HEK293T (cell line): Measurements from ENCODE around the gene HSDL1.
A peak's percentile ranks its signal among the peaks of the same experiment; 100 is the strongest.

Source experiments
- CTCF ChIA-PET: fragments of 350-600 bp; formaldehyde crosslinking; extraction: SDS; loops from one replicate; lab custom pipeline; 2021; ENCODE audit warnings: antibody characterized with exemption, inconsistent platforms; lab: Yijun Ruan, JAX
- POLR2A ChIA-PET: fragments of 350-600 bp; formaldehyde crosslinking; extraction: SDS; loops from one replicate; lab custom pipeline; 2020; ENCODE audit warnings: antibody characterized with exemption, inconsistent platforms; lab: Yijun Ruan, JAX
- DNase-seq: peaks from one replicate; pipeline ENCODE4 v3.0.0; 2012; ENCODE audit warnings: mixed read lengths; ENCODE audit errors: extremely low spot score
- ARNT ChIP-seq: fragments of 450-650 bp; IDR thresholded peaks from 2 replicates; pipeline ENCODE4 v1.6.1; 2017; ENCODE audit warnings: mild to moderate bottlenecking
- BHLHE40 ChIP-seq: fragments of 450-650 bp; IDR thresholded peaks from 2 replicates; pipeline ENCODE4 v1.6.1; 2016; ENCODE audit warnings: mild to moderate bottlenecking, moderate library complexity, borderline replicate concordance
- CTBP1 ChIP-seq: fragments of 450-650 bp; IDR thresholded peaks from 2 replicates; pipeline ENCODE4 v1.6.1; 2016; ENCODE audit warnings: borderline replicate concordance
- ELF4 ChIP-seq: fragments of 450-650 bp; IDR thresholded peaks from 2 replicates; pipeline ENCODE4 v1.6.1; 2017; ENCODE audit warnings: antibody characterized with exemption
- FOXA1 ChIP-seq: fragments of 450-650 bp; IDR thresholded peaks from 2 replicates; pipeline ENCODE4 v1.6.1; 2016; ENCODE audit warnings: mild to moderate bottlenecking
- FOXK2 ChIP-seq: fragments of 450-650 bp; IDR thresholded peaks from 2 replicates; pipeline ENCODE4 v1.6.1; 2016; ENCODE audit warnings: mild to moderate bottlenecking
- FOXM1 ChIP-seq: fragments of 450-650 bp; IDR thresholded peaks from 2 replicates; pipeline ENCODE4 v1.6.1; 2017; ENCODE audit warnings: mild to moderate bottlenecking, borderline replicate concordance
- HDGF ChIP-seq: fragments of 450-650 bp; IDR thresholded peaks from 2 replicates; pipeline ENCODE4 v1.6.1; 2017; ENCODE audit warnings: antibody characterized with exemption, borderline replicate concordance
- L3MBTL2 ChIP-seq: fragments of 450-650 bp; conservative IDR thresholded peaks from 2 replicates; pipeline ENCODE4 v1.6.1; 2016; ENCODE audit warnings: mild to moderate bottlenecking
- LEF1 ChIP-seq: fragments of 450-650 bp; IDR thresholded peaks from 2 replicates; pipeline ENCODE4 v1.6.1; 2017; ENCODE audit warnings: mild to moderate bottlenecking, borderline replicate concordance
- NFRKB ChIP-seq: fragments of 450-650 bp; IDR thresholded peaks from 2 replicates; pipeline ENCODE4 v1.6.1; 2016; ENCODE audit warnings: mild to moderate bottlenecking, moderate library complexity
- SP1 ChIP-seq: fragments of 450-650 bp; IDR thresholded peaks from 2 replicates; pipeline ENCODE4 v1.6.1; 2017
- SUZ12 ChIP-seq: fragments of 450-650 bp; IDR thresholded peaks from 2 replicates; pipeline ENCODE4 v1.6.1; 2016; ENCODE audit warnings: mild to moderate bottlenecking
- TARDBP ChIP-seq: fragments of 450-650 bp; IDR thresholded peaks from 2 replicates; pipeline ENCODE4 v1.6.1; 2016
- ZNF384 ChIP-seq: fragments of 450-650 bp; IDR thresholded peaks from 2 replicates; pipeline ENCODE4 v1.6.1; 2016
- TF ChIP-seq, protein P1 (sequence below): fragments of 450-650 bp; IDR thresholded peaks from 2 replicates; pipeline ENCODE4 v1.6.1; 2016

Gene HSDL1

GRCh38 chr16:84144859-84145639, at the start of gene HSDL1, which contains the start of gene DNAAF1:
Gene HSDL1, minus strand, starts transcription at chr16:84145177. Its CDS starts 13,856 bp downstream, at chr16:84131321.
Gene DNAAF1, plus strand, starts transcription at chr16:84145308. Its CDS starts 133 bp downstream, at chr16:84145441.
- DNase-seq: peak; percentile 96
- CTCF ChIA-PET: interaction anchor here (0.6 to 1.3 kb wide), 3 partner anchors 11 to 42 kb away, joined by 3 to 5 read pairs (median 4); no protein-coding TSS in a partner anchor
- POLR2A ChIA-PET: interaction anchor here (0.7 to 2.6 kb wide), 3 partner anchors 28 to 61 kb away, joined by 3 to 15 read pairs (median 3); partner anchors contain the start of gene MBTPS1
- TF ChIP-seq SP1 (no peak), FOXM1 (peak; percentile 41; the same call in 1 of the 2 replicates), ARNT (no peak), CTBP1 (no peak), BHLHE40 (no peak), L3MBTL2 (peak; percentile 38; the same call in 1 of the 2 replicates)

GRCh38 chr16:84194018-84194417, 49.0 kb upstream of the HSDL1 start:
- TF ChIP-seq SP1 (no peak), ARNT (no peak), FOXA1 (no peak), SUZ12 (no peak), FOXK2 (no peak), L3MBTL2 (no peak), TARDBP (no peak), BHLHE40 (no peak), NFRKB (no peak), ZNF384 (no peak), LEF1 (no peak), FOXM1 (no peak), HDGF (no peak), ELF4 (no peak), CTBP1 (no peak)
- TF ChIP-seq, protein P1, sequence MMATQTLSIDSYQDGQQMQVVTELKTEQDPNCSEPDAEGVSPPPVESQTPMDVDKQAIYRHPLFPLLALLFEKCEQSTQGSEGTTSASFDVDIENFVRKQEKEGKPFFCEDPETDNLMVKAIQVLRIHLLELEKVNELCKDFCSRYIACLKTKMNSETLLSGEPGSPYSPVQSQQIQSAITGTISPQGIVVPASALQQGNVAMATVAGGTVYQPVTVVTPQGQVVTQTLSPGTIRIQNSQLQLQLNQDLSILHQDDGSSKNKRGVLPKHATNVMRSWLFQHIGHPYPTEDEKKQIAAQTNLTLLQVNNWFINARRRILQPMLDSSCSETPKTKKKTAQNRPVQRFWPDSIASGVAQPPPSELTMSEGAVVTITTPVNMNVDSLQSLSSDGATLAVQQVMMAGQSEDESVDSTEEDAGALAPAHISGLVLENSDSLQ: no peak
- CTCF ChIA-PET: no interaction called here
- no peak for DNase-seq
- POLR2A ChIA-PET: no interaction called here

DNA sequence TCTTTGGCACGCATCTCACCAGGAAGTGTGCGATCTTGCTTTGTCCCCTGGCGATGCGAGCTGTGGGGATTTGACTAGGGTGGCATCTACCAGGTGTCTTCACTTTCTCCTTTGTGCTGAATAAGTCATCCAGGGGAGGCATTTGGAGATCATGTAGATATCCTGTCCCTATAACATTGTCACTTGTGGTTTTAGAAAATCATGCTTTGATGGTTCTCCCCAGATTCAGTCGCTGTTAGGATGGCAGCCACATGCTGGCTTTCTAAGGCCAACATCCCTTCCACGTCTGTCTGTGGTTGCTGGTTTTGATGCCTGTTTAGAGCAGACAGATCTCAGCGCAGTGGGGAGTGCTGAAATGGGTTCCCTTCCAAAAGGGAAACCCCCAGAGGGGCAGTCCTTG, 48.5 kb upstream of the HSDL1 start:
- ChIA-PET POLR2A (no interaction called here), CTCF (no interaction called here)
- TF ChIP-seq ELF4: no peak
- TF ChIP-seq CTBP1: no peak
- no peak for TF ChIP-seq NFRKB
- no peak for TF ChIP-seq FOXK2
- no peak for TF ChIP-seq FOXA1
- TF ChIP-seq, protein P1: no peak
- TF ChIP-seq LEF1: no peak
- no peak for TF ChIP-seq ZNF384
- TF ChIP-seq SUZ12: no peak
- TF ChIP-seq HDGF: no peak
- DNase-seq: no peak

DNA sequence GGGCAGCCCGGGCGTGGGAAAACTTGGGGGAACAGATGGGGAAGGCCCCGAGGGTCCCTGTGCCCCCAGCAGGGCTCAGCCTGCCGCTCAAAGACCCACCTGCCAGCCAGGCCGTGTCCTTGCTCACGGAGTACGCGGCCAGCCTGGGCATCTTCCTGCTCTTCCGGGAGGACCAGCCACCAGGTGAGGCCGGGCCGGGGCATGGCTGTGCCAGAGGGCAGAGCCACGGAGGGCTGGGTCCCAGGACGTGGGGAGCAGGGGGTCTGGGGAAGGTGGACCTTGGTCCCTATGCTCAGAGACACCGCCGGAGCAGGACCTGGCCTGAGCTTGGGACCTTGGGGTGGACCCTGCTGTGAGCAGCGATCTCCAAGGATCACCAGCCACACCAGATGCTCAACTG, 46.5 kb upstream of the HSDL1 start:
- no peak for DNase-seq
- TF ChIP-seq L3MBTL2 (no peak), ELF4 (no peak), ARNT (no peak), HDGF (no peak), SUZ12 (no peak), ZNF384 (no peak), CTBP1 (no peak)
- ChIA-PET POLR2A (no interaction called here), CTCF (no interaction called here)

- POLR2A ChIA-PET: no interaction called here
- TF ChIP-seq ZNF384: no peak
- no peak for TF ChIP-seq TARDBP
- TF ChIP-seq FOXK2: no peak
- no peak for TF ChIP-seq HDGF
- no peak for TF ChIP-seq LEF1
- TF ChIP-seq, protein P1: peak; percentile 97
- peak; percentile 40 for DNase-seq
- CTCF ChIA-PET: no interaction called here
Observed at GRCh38 chr16:84190731-84191388, 45.9 kb upstream of the HSDL1 start, which contains the start of gene ADAD2. Gene ADAD2, plus strand, starts transcription at chr16:84191157. Its CDS starts 74 bp downstream, at chr16:84191231.
